ENCODE measurements around the gene CBLN3.
"Not testable (repeated sequence)": the region's sequence is repeated elsewhere in the genome, so short reads cannot be mapped to it uniquely, and the experiment has no call there.

The CBLN3 gene

DNA sequence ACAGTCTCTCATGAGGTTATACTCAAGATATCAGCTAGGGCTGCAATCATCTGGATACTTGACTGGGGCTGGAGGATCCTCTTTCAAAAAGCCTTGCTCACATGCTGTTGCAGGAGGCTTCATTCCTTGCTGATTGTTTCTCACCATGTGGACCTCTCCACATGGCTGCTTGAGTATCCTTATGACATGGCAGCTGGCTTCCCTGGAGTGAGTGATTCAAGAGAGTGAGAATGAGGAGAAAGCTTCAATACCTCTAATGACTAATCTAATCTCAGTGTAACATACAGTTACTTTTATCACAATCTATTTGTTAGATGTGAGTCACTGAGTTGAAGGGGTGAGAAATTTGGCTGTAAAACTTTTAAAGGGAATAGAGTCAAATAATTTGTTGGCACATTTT lies 27.5 kb upstream of the CBLN3 start:
- TF ChIP-seq, protein P1, sequence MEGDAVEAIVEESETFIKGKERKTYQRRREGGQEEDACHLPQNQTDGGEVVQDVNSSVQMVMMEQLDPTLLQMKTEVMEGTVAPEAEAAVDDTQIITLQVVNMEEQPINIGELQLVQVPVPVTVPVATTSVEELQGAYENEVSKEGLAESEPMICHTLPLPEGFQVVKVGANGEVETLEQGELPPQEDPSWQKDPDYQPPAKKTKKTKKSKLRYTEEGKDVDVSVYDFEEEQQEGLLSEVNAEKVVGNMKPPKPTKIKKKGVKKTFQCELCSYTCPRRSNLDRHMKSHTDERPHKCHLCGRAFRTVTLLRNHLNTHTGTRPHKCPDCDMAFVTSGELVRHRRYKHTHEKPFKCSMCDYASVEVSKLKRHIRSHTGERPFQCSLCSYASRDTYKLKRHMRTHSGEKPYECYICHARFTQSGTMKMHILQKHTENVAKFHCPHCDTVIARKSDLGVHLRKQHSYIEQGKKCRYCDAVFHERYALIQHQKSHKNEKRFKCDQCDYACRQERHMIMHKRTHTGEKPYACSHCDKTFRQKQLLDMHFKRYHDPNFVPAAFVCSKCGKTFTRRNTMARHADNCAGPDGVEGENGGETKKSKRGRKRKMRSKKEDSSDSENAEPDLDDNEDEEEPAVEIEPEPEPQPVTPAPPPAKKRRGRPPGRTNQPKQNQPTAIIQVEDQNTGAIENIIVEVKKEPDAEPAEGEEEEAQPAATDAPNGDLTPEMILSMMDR (IDR thresholded peaks at IDR 0.05; ENCODE audit: low read depth, low read length, missing control alignments) = no peak
- no peaks in the 10 kb centered on the region for H3K36me3 ChIP-seq (replicated peaks)
- H3K4me3 ChIP-seq (ENCODE audit: low read depth, low read length) = no peak overlapping the region
- DNase-seq = no peak
- in situ Hi-C loops (cut with HindIII; ENCODE audit: low pct_ligation_motif_present, low sequenced_read_pairs) = no loop called here
- no peak overlapping the region for H3K27ac ChIP-seq
- no peaks in the 10 kb centered on the region for H3K27me3 ChIP-seq (replicated peaks)

DNA sequence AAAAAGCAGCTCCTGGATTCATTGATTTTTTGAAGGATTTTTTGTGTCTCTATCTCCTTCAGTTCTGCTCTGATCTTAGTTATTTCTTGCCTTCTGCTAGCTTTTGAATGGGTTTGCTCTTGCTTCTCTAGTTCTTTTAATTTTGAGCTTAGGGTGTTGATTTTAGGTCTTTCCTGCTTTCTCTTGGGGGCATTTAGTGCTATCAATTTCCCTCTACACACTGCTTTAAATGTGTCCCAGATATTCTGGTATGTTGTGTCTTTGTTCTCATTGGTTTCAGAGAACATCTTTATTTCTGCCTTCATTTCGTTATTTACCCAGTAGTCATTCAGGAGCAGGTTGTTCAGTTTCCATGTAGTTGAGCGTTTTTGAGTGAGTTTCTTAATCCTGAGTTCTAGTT lies 21.4 kb upstream of the CBLN3 start:
- in situ Hi-C loops (cut with HindIII; ENCODE audit: low pct_ligation_motif_present, low sequenced_read_pairs); DNase-seq; H3K27me3 ChIP-seq (replicated peaks): not testable (repeated sequence)

DNA sequence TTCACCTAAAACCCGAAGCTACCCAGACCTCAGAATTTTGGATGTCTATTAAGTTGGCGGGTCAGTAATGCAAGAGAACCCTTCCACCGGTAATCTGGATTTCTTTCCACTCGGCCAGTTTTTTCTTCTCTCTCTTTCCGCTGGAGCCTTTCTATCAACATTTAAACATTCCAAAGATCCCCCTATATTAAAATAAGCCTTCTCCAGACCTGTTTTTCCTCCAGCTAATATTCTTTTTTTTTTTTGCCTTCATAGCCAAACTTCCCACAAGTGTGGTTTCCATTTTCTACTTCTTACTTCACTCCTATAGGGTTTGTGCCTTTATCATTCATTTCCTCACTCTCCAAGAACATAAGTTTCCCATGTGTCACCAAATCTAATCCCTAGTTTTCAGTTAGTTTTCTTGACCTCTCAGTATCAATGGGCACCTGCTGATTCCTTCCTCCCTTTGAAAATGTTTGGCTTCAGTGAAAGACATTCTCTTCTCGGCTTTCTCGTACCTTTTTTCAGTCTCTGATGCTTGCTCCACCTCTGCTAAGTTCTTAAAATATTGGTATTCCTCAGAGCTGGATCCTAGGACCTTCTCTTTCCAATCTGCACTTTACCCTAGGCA lies 13.7 kb upstream of the CBLN3 start:
- in situ Hi-C loops (cut with HindIII; ENCODE audit: low pct_ligation_motif_present, low sequenced_read_pairs) = no loop called here

More for the DNA sequence above, 21.4 kb upstream of the CBLN3 start:
- not testable (repeated sequence) for H3K4me3 ChIP-seq (ENCODE audit: low read depth, low read length); H3K27ac ChIP-seq; H3K36me3 ChIP-seq (replicated peaks)

DNA sequence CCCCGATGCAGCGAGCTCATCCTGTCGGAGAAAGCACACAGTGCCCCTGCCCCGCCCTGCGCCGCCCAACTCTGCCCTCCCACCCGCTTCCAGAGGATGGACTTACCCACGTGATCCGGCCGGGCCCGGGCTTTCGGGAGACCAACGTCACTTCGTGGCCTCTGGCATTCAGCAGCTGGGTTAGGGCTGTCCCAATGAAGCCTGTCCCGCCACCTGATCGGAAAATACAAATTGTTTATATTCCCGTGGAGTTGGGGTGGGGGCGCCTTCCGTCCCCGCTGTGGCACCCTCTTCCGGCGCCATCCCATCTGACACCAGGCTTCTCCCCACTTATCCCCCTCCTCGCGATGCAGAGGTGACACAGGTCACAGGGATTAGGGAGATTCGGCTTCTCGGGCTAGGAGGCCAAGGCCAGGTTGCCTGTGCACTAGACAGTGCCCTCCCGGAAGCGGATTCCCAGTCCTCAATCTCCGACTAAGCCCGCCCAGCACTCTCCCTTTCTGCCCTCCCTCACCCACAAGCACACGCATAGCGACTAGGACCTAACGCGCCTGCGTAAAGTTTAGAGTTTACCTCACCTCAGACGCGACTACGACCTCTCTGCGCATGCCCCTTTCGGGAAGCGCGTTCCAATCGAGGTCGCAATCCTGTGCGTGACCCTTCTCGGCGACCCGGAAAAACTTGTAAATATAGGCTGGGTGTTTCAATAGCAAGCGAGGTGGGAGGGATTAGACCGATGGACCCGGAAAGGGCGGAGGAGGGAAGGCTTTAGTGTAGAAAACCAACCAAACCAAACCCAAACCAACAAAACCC lies 13.0 kb upstream of the CBLN3 start, which contains the start of gene SDR39U1:
TSS of gene SDR39U1 (minus strand) at position 537 of the 813 bp plus-strand sequence. CDS start at position 530, 7 bp downstream.
- Histone ChIP-seq H3K27me3 (replicated peaks) (no peaks in the 10 kb centered on the region), H3K36me3 (replicated peaks) (peaks cover 32% of the 10 kb centered on the region), H3K27ac (peak within 1 kb of the TSS; percentile 98), H3K4me3 (ENCODE audit: low read depth, low read length) (peak within 1 kb of the TSS; percentile 81)
- in situ Hi-C loops (cut with HindIII; ENCODE audit: low pct_ligation_motif_present, low sequenced_read_pairs) = no loop called here
- TF ChIP-seq, protein P1 (IDR thresholded peaks at IDR 0.05; ENCODE audit: low read depth, low read length, missing control alignments) = no peak
- peak; percentile 98 for DNase-seq

More for the DNA sequence above, 13.7 kb upstream of the CBLN3 start:
- Histone ChIP-seq H3K27ac (peak overlapping the region; percentile 98), H3K36me3 (replicated peaks) (peaks cover 26% of the 10 kb centered on the region), H3K4me3 (ENCODE audit: low read depth, low read length) (peak overlapping the region; percentile 81), H3K27me3 (replicated peaks) (no peaks in the 10 kb centered on the region)
- DNase-seq = no peak
- TF ChIP-seq, protein P1 (IDR thresholded peaks at IDR 0.05; ENCODE audit: low read depth, low read length, missing control alignments) = no peak

DNA sequence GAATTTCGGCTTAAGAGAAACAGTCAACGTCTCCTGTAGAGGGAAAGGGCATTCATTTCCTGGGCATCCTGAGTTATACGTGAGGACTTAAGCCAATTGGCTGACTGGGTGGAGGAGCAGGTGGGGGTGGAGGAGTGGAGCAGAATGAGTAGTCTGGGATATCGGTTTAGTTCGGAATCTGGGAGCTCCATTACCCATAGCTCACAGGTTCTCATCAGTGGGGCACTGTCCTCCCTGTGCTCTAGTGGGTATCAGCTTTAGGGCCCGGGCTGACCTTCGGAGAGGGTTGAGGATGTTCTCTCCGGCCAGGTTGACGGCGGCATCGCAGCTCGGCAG lies 12.4 kb upstream of the CBLN3 start:
- Histone ChIP-seq H3K36me3 (replicated peaks) (peaks cover 38% of the 10 kb centered on the region), H3K27ac (peak overlapping the region; percentile 98), H3K27me3 (replicated peaks) (no peaks in the 10 kb centered on the region), H3K4me3 (ENCODE audit: low read depth, low read length) (peak overlapping the region; percentile 81)
- in situ Hi-C loops (cut with HindIII; ENCODE audit: low pct_ligation_motif_present, low sequenced_read_pairs) = no loop called here
- no peak for DNase-seq
- TF ChIP-seq, protein P1 (IDR thresholded peaks at IDR 0.05; ENCODE audit: low read depth, low read length, missing control alignments) = no peak

DNA sequence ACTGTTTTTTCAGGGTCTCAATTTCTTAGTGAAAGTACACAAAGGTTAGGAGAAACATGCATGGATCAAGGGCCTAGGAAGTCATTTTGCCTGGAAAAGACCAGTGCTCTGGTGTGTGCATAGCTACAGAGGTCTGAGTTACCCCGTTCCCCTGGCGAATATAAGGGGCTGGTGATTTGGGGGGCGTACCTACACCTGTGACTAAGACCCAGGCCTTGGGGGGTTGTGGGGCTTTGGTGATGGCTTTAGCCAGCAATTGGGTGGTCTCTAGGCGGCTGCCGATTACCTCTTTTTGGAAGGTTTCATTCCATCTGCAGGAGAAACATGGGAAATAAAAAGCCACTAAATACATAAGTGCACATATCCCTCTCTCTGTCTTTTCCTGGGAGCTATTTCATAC lies 12.0 kb upstream of the CBLN3 start:
- DNase-seq = no peak
- Histone ChIP-seq H3K27me3 (replicated peaks) (no peaks in the 10 kb centered on the region), H3K27ac (peak overlapping the region; percentile 98), H3K36me3 (replicated peaks) (peaks cover 41% of the 10 kb centered on the region), H3K4me3 (ENCODE audit: low read depth, low read length) (peak overlapping the region; percentile 81)
- TF ChIP-seq, protein P1 (IDR thresholded peaks at IDR 0.05; ENCODE audit: low read depth, low read length, missing control alignments) = no peak
- in situ Hi-C loops (cut with HindIII; ENCODE audit: low pct_ligation_motif_present, low sequenced_read_pairs) = no loop called here
